AG08395 (cell line): Measurements from ENCODE around the gene NPAS3.

ENCODE experiments used
- DNase-seq: peaks from one replicate; pipeline ENCODE4 v3.0.0; 2012; ENCODE audit warnings: mixed read lengths, low spot score

The NPAS3 gene

GRCh38 chr14:33257796-33258195, 319.1 kb downstream of the NPAS3 start:
- DNase-seq: no peak

DNA sequence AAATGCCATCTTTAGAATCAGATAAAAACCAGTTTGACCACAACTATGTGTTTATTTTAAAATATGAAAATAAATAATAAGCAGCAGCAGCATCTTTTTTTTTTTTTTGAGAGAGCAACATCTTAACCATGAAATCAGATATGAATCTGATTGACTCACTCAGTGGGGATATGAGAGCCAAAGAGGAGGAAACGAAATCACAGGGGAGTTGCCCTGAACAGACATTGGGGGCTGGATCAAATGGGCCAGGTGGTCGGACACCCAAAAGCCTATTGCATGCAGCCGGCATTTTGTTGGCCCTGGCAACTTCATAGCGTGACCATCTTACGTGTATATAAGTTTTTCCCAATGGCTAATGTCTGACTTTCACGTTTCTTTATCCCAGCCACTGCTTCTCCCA, 321.1 kb downstream of the NPAS3 start:
- no peak for DNase-seq

DNA sequence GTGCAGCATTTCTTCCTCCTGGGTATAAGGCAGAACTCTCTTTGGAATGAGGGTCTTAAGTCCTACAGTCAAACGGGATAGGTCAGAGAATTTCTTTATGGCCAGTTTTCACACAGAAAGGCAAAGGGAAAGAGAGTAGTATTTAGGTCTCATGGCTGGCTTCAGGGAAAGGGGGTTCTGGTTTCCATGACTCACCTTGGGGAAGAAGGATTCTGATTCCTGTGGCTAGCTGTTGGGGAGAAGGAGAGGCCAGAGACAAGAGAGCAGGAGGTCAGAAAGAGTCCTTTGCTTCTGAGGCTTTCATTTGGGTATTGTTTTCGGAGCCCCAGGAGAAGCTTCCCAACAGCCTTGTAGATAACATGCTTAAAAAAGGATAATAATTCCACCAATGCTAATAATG, 332.5 kb downstream of the NPAS3 start:
- no peak for DNase-seq

DNA sequence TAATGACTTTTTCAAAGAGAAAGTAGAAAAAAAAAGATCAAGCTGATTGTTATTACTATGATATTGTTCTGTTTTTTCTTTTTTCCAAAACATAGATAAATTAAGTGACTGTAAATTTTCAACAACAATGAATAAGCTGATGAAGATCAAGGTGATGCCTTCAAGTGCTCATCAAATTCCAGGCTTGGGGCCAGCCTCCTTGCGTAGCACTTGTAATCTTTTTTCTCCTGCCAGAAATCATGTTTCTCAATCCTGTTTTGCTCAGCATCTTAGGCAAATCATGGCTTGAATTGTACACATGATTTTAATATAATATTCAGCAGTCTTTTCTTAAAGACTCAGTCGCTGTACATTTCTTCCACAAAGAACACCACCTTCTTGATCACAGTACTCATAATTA, 333.2 kb downstream of the NPAS3 start:
- no peak for DNase-seq

DNA sequence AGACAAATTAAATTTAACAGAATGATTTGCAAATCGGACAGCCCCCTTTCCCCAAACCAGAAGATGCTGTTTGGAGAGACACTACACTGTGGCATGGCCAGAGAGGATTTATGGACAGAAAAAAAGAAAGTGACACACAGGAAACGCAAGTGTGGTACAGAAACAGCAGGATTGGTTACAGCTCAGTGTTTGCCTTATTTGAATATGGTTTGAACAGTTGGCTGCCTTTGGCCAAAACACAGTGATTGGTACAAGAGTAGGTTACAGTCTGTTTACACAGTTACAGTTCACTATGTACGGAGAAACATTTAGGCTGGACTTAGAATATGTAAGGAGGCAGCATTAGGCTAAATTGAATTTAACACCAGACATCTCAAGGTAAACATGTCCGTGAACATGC, 335.3 kb downstream of the NPAS3 start:
- no peak for DNase-seq

GRCh38 chr14:33275879-33276278, 337.2 kb downstream of the NPAS3 start:
- no peak for DNase-seq

GRCh38 chr14:33279865-33280264, 341.2 kb downstream of the NPAS3 start:
- no peak for DNase-seq

DNA sequence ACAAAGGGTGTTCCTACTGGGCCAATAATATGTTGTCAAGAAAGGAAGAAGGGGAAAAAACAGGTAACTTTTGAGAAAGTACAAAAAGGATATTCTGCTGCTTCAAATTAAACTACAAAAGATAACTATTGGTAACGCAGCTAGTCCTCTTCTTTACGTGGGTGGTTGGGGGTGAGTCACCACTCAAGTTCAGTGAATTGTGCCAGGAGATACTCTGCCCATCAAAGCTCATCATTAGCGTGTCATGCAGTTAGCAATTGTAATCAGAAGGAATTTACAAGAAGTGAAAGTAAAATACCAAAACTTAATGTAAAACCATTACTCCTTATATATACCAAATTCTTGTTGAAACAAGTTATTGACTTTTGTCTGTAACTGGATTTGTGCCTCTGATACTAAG, 342.0 kb downstream of the NPAS3 start:
- peak; percentile 26 for DNase-seq

- peak; percentile 58 for DNase-seq
Observed at GRCh38 chr14:33282331-33283230, 343.9 kb downstream of the NPAS3 start.

DNA sequence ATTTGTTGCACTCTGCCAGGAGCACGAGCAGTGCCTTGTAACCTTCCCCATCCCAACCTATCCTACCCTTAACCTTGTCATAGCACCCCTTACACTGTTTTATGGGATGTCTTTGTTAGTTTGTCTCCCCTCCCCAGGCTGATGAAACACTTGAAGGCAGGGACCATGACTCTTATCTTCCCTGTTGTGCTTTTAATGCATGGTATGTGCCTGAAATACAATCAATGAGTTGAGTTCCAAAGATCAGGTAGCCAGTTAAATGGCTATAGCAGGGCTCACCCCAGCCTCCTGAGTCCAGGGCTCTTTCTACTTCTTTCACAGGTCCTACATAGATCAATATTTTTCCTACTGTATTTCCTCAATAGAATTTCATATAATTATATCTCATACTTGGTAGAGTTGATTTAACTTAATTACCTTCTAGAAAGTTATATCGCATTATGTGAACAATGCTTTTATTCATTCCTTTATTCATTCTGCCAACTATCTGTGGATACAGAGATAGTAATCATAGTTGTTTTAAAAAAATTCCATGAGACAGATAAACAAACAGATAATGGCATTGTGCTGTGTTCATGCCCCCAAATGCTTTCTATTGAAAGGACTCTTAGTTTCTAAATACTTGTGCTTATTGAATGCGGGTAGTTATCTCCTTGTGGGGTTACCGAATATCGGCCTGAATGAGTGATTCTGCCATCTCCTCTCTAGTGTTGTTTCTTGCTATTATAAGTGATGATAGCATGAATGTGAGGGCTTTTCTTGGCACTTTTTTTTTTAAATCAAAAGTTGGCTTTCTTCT, 347.4 kb downstream of the NPAS3 start:
- no peak for DNase-seq

- no peak for DNase-seq
Observed at GRCh38 chr14:33287189-33287588, 348.5 kb downstream of the NPAS3 start.

- no peak for DNase-seq
Observed at GRCh38 chr14:33290641-33291040, 352.0 kb downstream of the NPAS3 start.

- DNase-seq: no peak
Observed at GRCh38 chr14:33291529-33292104, 352.9 kb downstream of the NPAS3 start.

GRCh38 chr14:33294419-33294818, 355.7 kb downstream of the NPAS3 start:
- DNase-seq: no peak

- DNase-seq: no peak
Observed at GRCh38 chr14:33297565-33297964, 358.9 kb downstream of the NPAS3 start.

DNA sequence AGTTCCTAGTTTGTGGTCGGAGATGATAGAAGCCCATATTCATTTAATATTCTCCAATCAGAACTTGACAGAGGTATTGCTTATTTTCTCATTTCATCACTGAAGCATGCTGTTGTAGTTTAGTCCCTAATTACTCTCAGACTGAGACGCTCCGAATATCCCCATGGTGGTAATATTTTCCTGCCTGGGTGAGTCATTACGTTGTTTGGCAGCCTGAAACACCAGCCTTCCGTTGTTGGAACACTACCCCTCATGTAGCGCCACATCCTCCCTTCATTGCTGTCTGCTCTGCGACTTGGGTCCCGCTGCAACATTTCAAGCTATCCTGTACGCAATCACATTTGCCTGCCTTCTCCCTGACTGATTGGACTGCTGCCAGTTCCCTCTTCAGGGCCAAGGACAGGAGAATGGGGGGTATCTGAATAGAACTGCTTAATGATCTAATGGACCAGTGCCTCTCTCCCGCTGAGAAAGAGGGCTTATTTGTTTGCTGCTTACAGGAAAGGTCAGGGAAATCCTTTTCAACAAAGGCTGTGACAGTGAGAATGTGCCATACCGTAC, 369.1 kb downstream of the NPAS3 start:
- DNase-seq: peak; percentile 89

DNA sequence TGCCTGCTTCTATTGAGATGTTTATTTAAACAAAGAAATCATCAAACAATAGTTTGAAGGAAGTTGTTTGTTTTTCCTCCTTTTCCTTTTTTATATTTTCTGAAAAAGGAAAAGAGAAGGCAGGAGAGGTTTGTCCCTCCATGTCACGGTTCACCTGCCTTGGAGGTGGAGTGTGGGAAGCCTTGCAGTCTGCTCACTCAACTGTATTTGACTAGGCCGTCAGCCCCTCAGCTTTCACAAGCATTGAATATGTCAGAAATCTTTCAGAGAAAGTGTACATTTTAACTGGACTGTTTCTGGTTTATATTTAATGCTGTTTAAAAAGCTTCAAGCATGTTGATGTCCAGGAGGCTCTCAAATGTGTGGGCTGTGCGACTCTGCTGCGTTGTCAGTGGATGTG, 370.4 kb downstream of the NPAS3 start:
- no peak for DNase-seq

GRCh38 chr14:33315217-33315616, 376.5 kb downstream of the NPAS3 start:
- DNase-seq: no peak

- no peak for DNase-seq
Observed at GRCh38 chr14:33315721-33316120, 377.0 kb downstream of the NPAS3 start.

GRCh38 chr14:33317675-33318074, 379.0 kb downstream of the NPAS3 start:
- DNase-seq: no peak

- no peak for DNase-seq
Observed at GRCh38 chr14:33323979-33324378, 385.3 kb downstream of the NPAS3 start.

GRCh38 chr14:33331176-33331949, 392.7 kb downstream of the NPAS3 start:
- DNase-seq: no peak
